CD4-positive, alpha-beta T cell treated with Interleukin-15 for 1 hour (primary cell): ENCODE measurements around the gene UBE3B.

Experiments
- DNase-seq: peaks from one replicate; pipeline ENCODE4 v3.0.0-alpha.2; 2020

The UBE3B gene

GRCh38 chr12:109535231-109535862 is 57.9 kb downstream of the UBE3B start:
- no peak for DNase-seq

GRCh38 chr12:109535863-109536250 is 58.4 kb downstream of the UBE3B start:
- DNase-seq, result no peak

DNA sequence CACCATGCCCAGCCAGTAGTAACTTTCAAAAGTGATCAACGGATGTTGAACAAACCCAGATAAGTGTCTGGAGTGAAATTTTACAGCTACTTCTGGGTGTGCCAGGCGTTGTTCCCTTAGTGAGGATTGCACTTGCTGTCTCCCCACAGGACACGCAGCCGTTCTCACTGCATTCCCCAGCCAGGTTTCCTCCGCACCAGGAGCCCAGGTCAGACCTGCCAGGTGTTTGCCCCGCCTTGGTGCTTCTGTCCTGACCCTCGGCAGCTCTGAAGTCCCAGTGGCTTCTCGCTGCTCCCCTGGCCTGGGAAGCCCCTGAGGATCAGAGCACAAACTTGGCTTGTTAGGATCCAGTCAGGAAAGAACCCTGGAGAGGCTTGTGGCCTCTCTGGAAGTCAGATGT is 59.7 kb downstream of the UBE3B start:
- DNase-seq, result no peak

- DNase-seq, result no peak
Observed at GRCh38 chr12:109538191-109538863, 60.9 kb downstream of the UBE3B start.

DNA sequence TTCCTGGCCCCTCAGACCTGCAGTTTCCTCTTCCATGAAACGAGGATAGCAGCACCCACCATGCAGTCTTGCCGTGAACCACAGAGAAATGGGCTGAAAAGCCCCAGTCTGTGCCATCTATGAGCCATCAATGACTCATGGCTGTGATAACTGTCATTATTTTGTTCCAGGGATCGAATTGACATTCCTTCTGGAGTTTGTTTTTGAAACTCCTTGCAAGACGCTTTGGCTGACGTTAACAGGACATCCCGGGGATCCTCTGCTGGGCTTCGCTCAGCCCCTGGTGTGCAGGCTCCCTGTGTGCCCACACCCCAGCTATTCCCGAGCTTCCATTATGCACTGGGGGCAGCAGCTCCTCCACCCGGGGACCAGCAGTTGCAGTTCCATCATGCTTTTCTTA is 62.1 kb downstream of the UBE3B start:
- DNase-seq, result no peak

GRCh38 chr12:109540526-109541412 is 63.3 kb downstream of the UBE3B start:
- DNase-seq, result no peak

- DNase-seq, result no peak
Observed at GRCh38 chr12:109541413-109541726, 63.9 kb downstream of the UBE3B start.

GRCh38 chr12:109542014-109542413 is 64.6 kb downstream of the UBE3B start:
- no peak for DNase-seq

- no peak for DNase-seq
Observed at GRCh38 chr12:109542876-109543275, 65.4 kb downstream of the UBE3B start.

- peak; percentile 23 for DNase-seq
Observed at GRCh38 chr12:109544955-109545531, 67.6 kb downstream of the UBE3B start.

DNA sequence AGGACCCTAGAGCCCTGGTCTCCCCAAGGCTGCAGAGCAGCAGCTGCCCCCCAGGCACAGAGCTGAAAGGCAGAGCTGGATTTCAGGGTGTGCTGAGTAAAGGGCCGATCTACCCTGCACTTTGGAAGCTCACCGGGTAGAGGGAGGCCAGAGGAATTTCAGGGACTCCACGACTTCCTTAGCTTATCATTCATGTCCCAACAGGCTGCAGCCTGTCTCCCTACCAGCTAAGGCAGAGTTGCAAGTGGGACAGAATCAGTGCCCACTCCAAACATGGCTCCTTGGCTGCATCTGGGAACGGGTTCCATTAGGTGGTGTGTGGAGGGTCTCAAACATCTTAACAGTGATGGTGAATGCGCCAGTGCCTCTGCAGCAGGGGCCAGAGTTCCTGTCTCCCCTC is 68.4 kb downstream of the UBE3B start:
- no peak for DNase-seq

- no peak for DNase-seq
Observed at GRCh38 chr12:109547286-109547685, 69.9 kb downstream of the UBE3B start.

DNA sequence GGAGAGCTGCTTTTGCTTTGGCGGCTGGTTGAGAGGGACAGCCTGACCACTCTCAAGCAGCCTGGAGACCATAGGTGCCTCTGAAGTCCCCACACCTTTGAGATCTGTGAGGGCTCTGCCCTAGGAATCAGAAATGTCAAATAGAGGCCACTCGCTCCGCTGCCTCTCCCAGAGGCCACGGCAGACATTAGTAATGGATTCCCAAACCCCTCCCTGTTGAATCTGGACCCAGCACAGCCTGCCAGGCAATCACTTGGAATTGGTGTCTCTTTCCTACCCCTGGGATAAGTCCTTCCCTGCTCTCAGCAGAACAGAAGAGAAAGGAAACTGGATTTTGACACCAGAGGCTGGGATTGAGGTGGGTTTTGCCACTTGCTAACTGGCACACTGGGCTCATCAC is 70.8 kb downstream of the UBE3B start:
- DNase-seq, result no peak

DNA sequence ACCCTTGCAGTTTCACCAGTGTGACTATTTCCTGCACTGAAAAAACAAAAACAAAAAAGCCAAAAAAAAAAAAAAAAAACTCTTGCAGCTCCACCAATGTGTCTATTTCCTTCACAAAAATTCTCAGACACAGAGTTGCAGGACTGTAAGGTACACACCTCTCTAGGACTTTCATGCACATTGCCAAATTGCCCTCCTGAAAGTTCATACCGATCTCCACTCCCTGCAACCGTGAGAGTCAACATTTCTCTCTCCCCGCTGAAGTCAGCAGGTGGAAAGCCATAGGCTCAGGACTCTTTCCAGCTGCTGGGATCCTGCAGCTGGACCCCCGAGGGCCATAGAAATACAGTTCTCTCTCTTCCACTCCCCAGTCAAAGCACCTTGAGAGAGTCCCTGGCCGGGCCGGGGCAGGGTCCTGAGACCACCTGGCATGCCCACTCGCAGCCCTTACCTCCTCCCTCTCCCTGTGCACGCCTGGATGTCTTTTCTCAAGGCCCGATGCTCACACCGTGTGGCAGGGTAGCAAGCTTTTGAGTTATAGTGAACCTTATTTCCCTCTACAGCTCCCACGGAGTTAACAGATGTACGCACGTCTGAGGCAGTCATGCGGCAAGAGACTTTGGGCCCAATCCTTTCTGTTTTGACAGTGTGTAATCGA is 72.3 kb downstream of the UBE3B start:
- no peak for DNase-seq

DNA sequence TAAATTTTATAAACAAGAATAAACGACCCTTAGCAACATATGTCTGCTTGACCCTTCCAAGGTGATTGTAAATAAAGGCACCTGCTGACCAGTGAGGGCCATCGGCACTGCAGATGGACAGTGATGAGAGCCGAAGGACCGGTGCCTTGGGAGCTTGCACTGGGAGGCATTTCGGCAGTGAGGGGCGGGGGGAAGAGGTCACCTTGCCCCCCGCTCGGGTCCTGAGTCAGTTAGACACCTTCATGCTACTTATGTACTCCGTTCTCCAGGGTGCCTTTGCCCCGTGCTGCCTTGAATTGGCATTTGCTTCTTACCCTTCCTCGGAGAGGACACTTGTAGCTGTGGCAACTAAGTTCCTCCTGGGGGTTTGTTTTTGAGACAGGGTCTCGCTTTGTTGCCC is 72.8 kb downstream of the UBE3B start:
- no peak for DNase-seq

DNA sequence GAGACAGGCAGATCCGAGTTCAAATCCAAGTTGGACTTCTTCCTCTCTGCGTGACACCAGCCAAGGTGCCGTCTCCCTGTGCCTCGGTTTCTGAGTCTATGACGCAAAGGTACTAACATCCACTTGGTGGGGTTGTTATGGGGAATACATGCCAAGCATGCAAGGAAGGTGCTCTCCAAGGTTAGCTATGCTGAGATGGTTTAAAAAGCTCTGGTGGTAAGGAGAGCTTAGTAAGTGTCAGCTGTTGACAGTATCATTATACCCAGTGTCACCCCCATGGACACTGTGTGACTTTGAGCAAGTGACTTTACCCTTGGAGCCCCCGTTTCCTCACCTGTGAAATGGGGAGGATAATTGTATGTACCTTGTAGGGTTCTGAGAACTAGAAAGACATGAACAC is 73.7 kb downstream of the UBE3B start:
- DNase-seq, result no peak

GRCh38 chr12:109552971-109553370 is 75.5 kb downstream of the UBE3B start:
- DNase-seq, result no peak

GRCh38 chr12:109553483-109553882 is 76.0 kb downstream of the UBE3B start:
- DNase-seq, result no peak

- DNase-seq, result no peak
Observed at GRCh38 chr12:109553906-109554500, 76.6 kb downstream of the UBE3B start.

- no peak for DNase-seq
Observed at GRCh38 chr12:109554761-109555160, 77.3 kb downstream of the UBE3B start.

DNA sequence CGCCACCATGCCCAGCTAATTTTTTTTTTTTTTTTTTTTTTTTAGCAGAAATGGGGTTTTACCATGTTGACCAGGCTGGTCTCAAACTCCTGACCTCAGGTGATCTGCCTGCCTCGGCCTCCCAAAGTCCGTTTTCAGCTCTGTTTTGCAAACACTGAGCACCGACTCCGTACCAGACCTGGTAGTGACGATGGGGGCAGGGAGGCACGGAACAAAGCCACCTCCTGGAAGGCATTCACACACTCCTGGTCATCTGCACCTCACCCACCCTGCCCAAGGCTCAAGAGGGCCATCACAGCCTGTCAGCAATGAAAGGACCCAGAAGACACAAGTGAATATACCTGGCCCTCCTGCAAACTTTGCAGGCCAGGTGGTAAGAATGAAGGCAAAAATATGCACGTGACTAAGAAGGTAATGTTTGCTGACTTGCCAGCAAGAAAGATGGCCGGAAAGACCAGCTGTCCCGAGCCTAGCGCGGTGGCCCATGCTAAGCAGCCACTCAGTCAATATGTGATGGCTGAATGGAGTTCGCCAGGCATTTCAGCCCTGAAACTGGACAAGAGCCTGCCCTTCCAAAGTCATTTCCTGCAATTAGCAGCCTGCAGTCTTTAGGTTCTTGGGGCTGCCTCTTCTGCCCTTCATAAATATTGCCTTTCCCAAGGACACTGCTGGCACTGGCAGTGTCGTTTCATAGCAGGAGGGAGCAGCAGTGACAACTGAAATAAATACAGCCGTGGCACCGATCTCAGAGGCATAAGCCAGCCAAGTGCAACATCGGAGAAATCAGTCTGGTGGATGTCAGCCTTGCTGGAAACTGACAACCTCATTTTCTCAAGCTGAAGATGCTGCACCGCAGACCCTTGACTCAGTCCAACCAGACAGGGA is 78.2 kb downstream of the UBE3B start:
- DNase-seq, result no peak

DNA sequence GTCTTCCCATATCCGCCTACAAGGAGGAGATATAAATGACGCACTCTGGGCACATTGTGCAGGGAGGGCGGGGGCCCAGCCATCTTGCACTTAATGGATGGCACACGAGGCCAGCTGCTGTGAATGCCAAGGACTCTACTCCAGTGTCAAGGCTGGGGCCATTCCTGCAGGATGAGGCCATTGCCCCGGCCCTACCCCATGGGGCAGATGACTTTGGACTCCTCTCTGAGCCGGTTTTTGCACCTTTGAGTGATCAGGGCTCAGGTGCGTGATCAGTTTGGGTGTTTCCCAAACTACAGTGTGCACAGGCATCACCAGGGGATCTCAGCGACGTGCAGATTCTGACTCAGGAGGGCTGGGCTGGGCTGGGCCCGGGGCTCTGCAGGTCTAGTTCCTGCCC is 79.8 kb downstream of the UBE3B start:
- DNase-seq, result no peak
